Heart left ventricle (tissue), 13 donors: Measurements from ENCODE around the gene TRMT1.

ENCODE experiments used
- CTCF ChIP-seq, 12 donors: fragments of 200-600 bp; sonication (generic) in 4 of 12; IDR thresholded peaks; one replicate each; pipeline versions ENCODE4 v1.5.0 to v1.8.0; 2018 to 2022; ENCODE audit warnings: antibody characterized with exemption in 12 of 12, mild to moderate bottlenecking in 5 of 12
- POLR2A ChIP-seq, 2 donors: fragments of 450-650 bp; IDR thresholded peaks; one replicate each; pipeline ENCODE4 v1.6.1; 2017; ENCODE audit warnings: antibody characterized with exemption in 2 of 2, mild to moderate bottlenecking in 2 of 2, moderate library complexity in 2 of 2
- donor health status: ischemic (EF 13 %, LVEDD 7.1; RV severe dilation, severe dysfunction).
- donor health status: DM: no; HTN: yes; CAD: no.
- donor health status: DM: no; HTN: no; CAD: no.
- donor health status: ischemic (EF 25% LVEDD 6.9; RV normal size, moderate dysfunction).
- donor health status: ischemic (EF 25% LVEDD 5.7; RV mildly dilated, moderate dysfunction).
- donor health status: ischemic (EF 35%, LVEDD 5.7; RV mildly dilated, moderate dysfunction).
- donor health status: nonischemic (EF 11% LVEDD 7.7; RV severe dilation, severe dysfunction).
- donor health status: DM: yes; HTN: yes; CAD: no.
- donor health status: PGD.
- donor health status: ischemic (EF 29% LVEDD 5.4; RV normal size, mild dysfunction).
- donor health status: nonischemic (EF 23%, LVEDD 6.1; RV moderate dilation, normal function).

- no peak for TF ChIP-seq CTCF (IDR thresholded peaks at IDR 0.05)
- no peak for TF ChIP-seq POLR2A (IDR thresholded peaks at IDR 0.05)
Observed at GRCh38 chr19:13138916-13139198, 22.3 kb upstream of the TRMT1 start.
